GM12878 (cell line): ENCODE results near the gene CHPT1.

Experiments used
- HDAC6 ChIP-seq: fragments of 200-600 bp; sonication (generic); IDR thresholded peaks from one replicate; pipeline ENCODE4 v1.8.0; 2017; ENCODE audit warnings: antibody characterized with exemption; ENCODE audit not compliant: unreplicated experiment
- POLR2A ChIP-seq: IDR thresholded peaks from 2 replicates; pipeline ENCODE4 v1.6.1; 2011; ENCODE audit warnings: low read depth, mild to moderate bottlenecking, low read length
- RFX5 ChIP-seq: IDR thresholded peaks from 2 replicates; pipeline ENCODE4 v1.6.1; 2011; ENCODE audit warnings: low read depth, low read length, improper control_type of control experiment
- SIN3A ChIP-seq: IDR thresholded peaks from 2 replicates; pipeline ENCODE4 v1.6.1; 2012; ENCODE audit warnings: low read depth, low read length, improper control_type of control experiment
- SIX5 ChIP-seq: IDR thresholded peaks from 2 replicates; pipeline ENCODE4 v1.6.1; 2011; ENCODE audit warnings: mild to moderate bottlenecking, low read depth, low read length, moderate library complexity; ENCODE audit not compliant: severe bottlenecking
- SMC3 ChIP-seq: IDR thresholded peaks from 2 replicates; pipeline ENCODE4 v1.6.1; 2011; ENCODE audit warnings: low read length, improper control_type of control experiment, borderline replicate concordance
- TF ChIP-seq, protein P1 (sequence below), 3 experiments: IDR thresholded peaks in 2 of 3; conservative IDR thresholded peaks in 1 of 3; 2 replicates each; pipeline ENCODE4 v1.5.1; 2011; ENCODE audit warnings: low read depth in 3 of 3, low read length in 3 of 3, mild to moderate bottlenecking in 3 of 3, control low read depth in 2 of 3, moderate library complexity in 2 of 3, inconsistent platforms in 1 of 3, mixed read lengths in 1 of 3; ENCODE audit not compliant: control insufficient read depth in 2 of 3, insufficient read depth in 1 of 3; ENCODE audit errors: extremely low read depth in 1 of 3

DNA sequence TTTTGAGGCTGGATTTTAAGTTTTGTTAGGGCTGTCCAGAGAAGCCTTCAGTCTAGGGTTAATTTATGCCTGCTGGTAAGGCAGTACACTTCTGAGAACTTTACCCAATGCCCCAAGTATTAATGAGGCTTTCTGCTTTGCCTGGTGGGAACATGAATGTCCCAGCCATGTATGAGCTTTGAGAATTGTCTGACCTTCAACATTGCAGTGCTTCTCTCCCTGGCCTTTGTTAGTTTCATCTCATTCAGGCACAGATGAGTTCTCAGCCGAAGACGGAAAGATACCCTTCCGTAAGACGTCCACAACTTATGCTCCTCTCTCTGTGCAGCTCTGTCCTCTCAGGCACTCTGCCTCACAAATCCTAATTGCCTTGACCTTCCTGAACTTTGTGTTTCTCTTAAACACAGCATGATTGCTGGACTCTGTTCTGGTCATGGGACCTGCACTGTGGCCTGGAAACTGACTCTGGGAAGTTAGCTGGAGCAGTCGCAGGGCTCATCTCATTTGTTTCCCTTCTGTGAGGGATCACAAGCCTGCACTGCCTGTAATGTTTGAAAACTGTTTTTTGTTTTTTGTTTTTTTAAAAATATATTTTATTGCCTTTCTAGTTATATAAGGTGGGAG is 15.7 kb downstream of the CHPT1 start:
- TF ChIP-seq, protein P1, sequence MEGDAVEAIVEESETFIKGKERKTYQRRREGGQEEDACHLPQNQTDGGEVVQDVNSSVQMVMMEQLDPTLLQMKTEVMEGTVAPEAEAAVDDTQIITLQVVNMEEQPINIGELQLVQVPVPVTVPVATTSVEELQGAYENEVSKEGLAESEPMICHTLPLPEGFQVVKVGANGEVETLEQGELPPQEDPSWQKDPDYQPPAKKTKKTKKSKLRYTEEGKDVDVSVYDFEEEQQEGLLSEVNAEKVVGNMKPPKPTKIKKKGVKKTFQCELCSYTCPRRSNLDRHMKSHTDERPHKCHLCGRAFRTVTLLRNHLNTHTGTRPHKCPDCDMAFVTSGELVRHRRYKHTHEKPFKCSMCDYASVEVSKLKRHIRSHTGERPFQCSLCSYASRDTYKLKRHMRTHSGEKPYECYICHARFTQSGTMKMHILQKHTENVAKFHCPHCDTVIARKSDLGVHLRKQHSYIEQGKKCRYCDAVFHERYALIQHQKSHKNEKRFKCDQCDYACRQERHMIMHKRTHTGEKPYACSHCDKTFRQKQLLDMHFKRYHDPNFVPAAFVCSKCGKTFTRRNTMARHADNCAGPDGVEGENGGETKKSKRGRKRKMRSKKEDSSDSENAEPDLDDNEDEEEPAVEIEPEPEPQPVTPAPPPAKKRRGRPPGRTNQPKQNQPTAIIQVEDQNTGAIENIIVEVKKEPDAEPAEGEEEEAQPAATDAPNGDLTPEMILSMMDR (IDR thresholded peaks at IDR 0.05 in 2 of 3, conservative IDR thresholded peaks at IDR 0.05 in 1 of 3; ENCODE audit: control insufficient read depth in 2 of 3, extremely low read depth in 1 of 3, insufficient read depth in 1 of 3, low read depth in 3 of 3, low read length in 3 of 3): no peak
- TF ChIP-seq SIN3A (no peak), POLR2A (no peak), SIX5 (no peak), SMC3 (no peak), RFX5 (no peak), HDAC6 (no peak)
